Ovary (tissue), 9 donors: ENCODE data around the gene LDAH. TPM values are rescaled to one million over a fixed set of nuclear protein-coding genes. Genes with fewer than 3 reads are reported as not detected.

Experiments used
- DNase-seq, 5 donors: peaks; one replicate each; pipeline ENCODE4 v3.0.0-alpha.2; 2019 to 2020
- H3K27ac ChIP-seq, 2 donors: fragments of 200-600 bp; one replicate each; pipeline versions ENCODE4 v1.5.1 to v1.8.0; 2019 to 2022
- H3K27me3 ChIP-seq: fragments of 200-600 bp; one replicate; pipeline ENCODE4 v1.8.0; 2022
- H3K36me3 ChIP-seq: fragments of 200-600 bp; sonication (generic); one replicate; pipeline ENCODE4 v1.5.1; 2019
- H3K4me1 ChIP-seq: one replicate; pipeline ENCODE4 v1.8.1; 2013; ENCODE audit warnings: mild to moderate bottlenecking, moderate library complexity; ENCODE audit not compliant: insufficient read depth
- H3K4me3 ChIP-seq: fragments of 200-600 bp; sonication (generic); one replicate; pipeline ENCODE4 v1.5.1; 2017
- H3K9me3 ChIP-seq, 2 donors: fragments of 200-600 bp in 1 of 2; sonication (generic) in 1 of 2; one replicate each; pipeline versions ENCODE4 v1.5.1 to v1.8.1; 2013 to 2019; ENCODE audit warnings: mild to moderate bottlenecking in 1 of 2, moderate library complexity in 1 of 2
- EP300 ChIP-seq: sonication (generic); formaldehyde crosslinking; IDR thresholded peaks from one replicate; pipeline ENCODE4 v1.6.1; 2017; ENCODE audit warnings: antibody characterized with exemption
- POLR2A ChIP-seq: fragments of 450-650 bp; IDR thresholded peaks from one replicate; pipeline ENCODE4 v1.6.1; 2017; ENCODE audit warnings: antibody characterized with exemption, mild to moderate bottlenecking, moderate library complexity
- WGBS, 3 donors: extraction: QIAGEN DNeasy Blood & Tissue Kit in 1 of 3; methylation state at CpG; one replicate each; pipeline versions ENCODE4 v1.1.5 to v1.1.7; 2013 to 2017; 5-methylcytosine and 5-hydroxymethylcytosine counted together
- intact Hi-C, 4 donors: fragments of 100-400 bp; cut with DNase I; formaldehyde crosslinking; loops; one replicate each; pipeline versions ENCODE4 v1.11.0 to v1.15.1; 2022 to 2023
- polyA plus RNA-seq, 2 donors: library from polyadenylated mRNA; stranded (reverse); fragments of 200-250 nt in 1 of 2; fragments of 350-450 nt in 1 of 2; fragmentation: Illumina TruSeq in 1 of 2; extraction: RNeasy Lipid Tissue Mini Kit (QIAGEN cat#74804) in 1 of 2; gene quantifications; one replicate each; pipeline ENCODE4 v1.2.3, GENCODE V29; 2013 to 2014
- total RNA-seq, 7 donors: library from RNA; depleted of rRNA in 2 of 7; stranded (reverse); fragments of >200 nt in 2 of 7; fragmentation: NEBNext Ultra II Directional in 3 of 7; extraction: Animal tissue kit (Norgen Biotek cat#: 25700) in 3 of 7; gene quantifications; one replicate each; pipeline versions ENCODE4 v1.1.0 to v1.2.4, GENCODE V29; 2016 to 2023
- TF ChIP-seq, protein P1 (sequence below), 3 donors: fragments of 450-650 bp in 2 of 3; fragments of 200-600 bp in 1 of 3; IDR thresholded peaks; one replicate each; pipeline versions ENCODE4 v1.5.1 to v1.8.0; 2016 to 2022; ENCODE audit warnings: antibody characterized with exemption in 3 of 3, mild to moderate bottlenecking in 1 of 3
- donor health status: DM: no; HTN: no; CAD: no; lungs with moderate emphysema.
- donor health status: DM: no; HTN: no; CAD: no.
- donor health status: Bipolar disorder and iron deficiency.
- donor health status: DM: yes; HTN: yes; CAD: no.
- donor health status: DM: no; HTN: no; CAD: no.
- donor health status: DM: yes; HTN: yes; CAD: no.

LDAH gene
- total and polyA plus RNA-seq, 9 donors, result 4.0 to 21.0 (median 11.0) TPM

DNA sequence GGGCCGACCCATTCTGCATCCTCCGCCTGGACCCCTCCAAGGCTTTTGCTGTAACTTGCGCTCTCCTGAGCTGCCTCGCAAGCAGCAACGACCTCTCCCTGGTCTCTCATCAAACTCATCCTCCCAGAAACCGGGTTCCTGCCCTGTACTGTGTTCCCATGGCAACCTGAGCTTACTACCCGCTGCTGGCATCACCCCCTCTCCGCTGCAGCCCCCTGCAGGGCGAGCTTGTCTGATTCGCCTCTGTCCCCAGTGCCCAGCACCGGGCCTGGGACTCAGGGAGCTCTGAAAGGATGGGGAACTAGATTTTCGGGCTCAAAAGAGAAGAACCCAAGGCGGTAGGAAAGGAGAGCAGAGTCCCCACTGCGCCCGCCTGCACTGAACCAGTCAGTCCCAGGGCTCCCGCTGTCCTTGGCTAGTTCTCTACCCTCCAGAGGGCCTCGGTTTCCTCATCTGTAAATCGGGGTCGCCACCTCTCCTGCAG is 172.5 kb downstream of the LDAH start:
- no peaks in the 10 kb centered on the region for H3K27me3 ChIP-seq
- no peak for TF ChIP-seq EP300
- no peak for TF ChIP-seq POLR2A
- TF ChIP-seq, protein P1, sequence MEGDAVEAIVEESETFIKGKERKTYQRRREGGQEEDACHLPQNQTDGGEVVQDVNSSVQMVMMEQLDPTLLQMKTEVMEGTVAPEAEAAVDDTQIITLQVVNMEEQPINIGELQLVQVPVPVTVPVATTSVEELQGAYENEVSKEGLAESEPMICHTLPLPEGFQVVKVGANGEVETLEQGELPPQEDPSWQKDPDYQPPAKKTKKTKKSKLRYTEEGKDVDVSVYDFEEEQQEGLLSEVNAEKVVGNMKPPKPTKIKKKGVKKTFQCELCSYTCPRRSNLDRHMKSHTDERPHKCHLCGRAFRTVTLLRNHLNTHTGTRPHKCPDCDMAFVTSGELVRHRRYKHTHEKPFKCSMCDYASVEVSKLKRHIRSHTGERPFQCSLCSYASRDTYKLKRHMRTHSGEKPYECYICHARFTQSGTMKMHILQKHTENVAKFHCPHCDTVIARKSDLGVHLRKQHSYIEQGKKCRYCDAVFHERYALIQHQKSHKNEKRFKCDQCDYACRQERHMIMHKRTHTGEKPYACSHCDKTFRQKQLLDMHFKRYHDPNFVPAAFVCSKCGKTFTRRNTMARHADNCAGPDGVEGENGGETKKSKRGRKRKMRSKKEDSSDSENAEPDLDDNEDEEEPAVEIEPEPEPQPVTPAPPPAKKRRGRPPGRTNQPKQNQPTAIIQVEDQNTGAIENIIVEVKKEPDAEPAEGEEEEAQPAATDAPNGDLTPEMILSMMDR (IDR thresholded peaks at IDR 0.05), result no peak
- H3K27ac ChIP-seq, result peak overlapping the region; percentile 52 to 65
- 6% methylated on average over 19 of the region's 19 CpGs for WGBS, 3 donors
- H3K4me3 ChIP-seq, result peak overlapping the region; percentile 100
- H3K9me3 ChIP-seq, result no peaks in the 10 kb centered on the region
- peaks cover 10% of the 10 kb centered on the region for H3K4me1 ChIP-seq
- intact Hi-C loops, result no loop called here
- H3K36me3 ChIP-seq, result no peaks in the 10 kb centered on the region
- peak in 1 of 5 donors; percentile 44 for DNase-seq

DNA sequence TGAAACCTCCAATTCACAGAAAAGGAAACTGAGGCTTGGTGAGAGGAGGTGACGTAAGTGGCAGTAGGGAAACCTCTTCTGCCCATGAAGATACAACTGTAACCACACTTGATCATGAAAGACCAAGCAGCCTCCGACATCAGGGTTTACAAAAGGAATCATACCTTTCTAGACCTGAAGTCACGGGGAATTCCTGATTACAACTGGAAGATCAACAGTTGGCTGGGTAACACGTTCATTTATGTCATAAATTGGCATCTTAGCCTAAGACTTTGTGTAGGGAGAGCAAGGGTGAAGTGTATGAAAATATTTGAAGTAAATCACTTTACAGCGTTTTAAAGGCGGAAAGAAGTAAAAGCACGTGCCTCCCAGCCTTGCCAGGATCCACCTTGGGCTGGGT is 172.9 kb downstream of the LDAH start:
- Histone ChIP-seq H3K4me1 (peaks cover 10% of the 10 kb centered on the region), H3K36me3 (no peaks in the 10 kb centered on the region), H3K27me3 (no peaks in the 10 kb centered on the region), H3K27ac (peak overlapping the region in 1 of 2 donors; percentile 65), H3K9me3 (no peaks in the 10 kb centered on the region), H3K4me3 (peak overlapping the region; percentile 100)
- 44 to 53% (median 45%) methylated on average over 7 of the region's 7 CpGs for WGBS, 3 donors
- TF ChIP-seq EP300, result no peak
- TF ChIP-seq, protein P1 (IDR thresholded peaks at IDR 0.05), result no peak
- TF ChIP-seq POLR2A, result no peak
- intact Hi-C loops, result no loop called here
- DNase-seq, result no peak

DNA sequence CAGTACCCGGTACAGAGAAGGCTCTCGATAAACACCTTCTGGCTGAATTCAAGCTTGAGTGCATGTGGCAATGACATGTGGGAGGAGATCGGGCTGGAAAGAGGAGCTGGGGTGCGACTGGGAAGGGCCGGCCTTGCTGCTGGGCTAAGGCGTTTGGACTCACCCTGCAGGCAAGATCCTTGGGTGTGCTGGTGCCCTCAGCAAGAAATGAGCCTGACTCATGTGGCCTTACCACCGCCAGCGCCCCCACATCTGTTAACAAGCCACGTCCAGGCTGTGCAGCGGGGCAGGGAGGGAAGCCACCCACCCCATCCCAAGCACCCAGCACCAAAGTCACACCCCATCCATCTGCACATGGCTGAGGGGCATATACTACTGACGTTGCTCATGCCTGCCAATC is 173.3 kb downstream of the LDAH start:
- intact Hi-C loops, result no loop called here
- peak in 1 of 5 donors; percentile 43 for DNase-seq
- TF ChIP-seq, protein P1 (IDR thresholded peaks at IDR 0.05), result no peak
- TF ChIP-seq POLR2A, result no peak
- no peak for TF ChIP-seq EP300
- Histone ChIP-seq H3K9me3 (no peaks in the 10 kb centered on the region), H3K27me3 (no peaks in the 10 kb centered on the region), H3K27ac (no peak overlapping the region), H3K4me3 (no peak overlapping the region), H3K36me3 (no peaks in the 10 kb centered on the region), H3K4me1 (peaks cover 10% of the 10 kb centered on the region)
- WGBS, 3 donors, result 76 to 87% (median 77%) methylated on average over 11 of the region's 11 CpGs

DNA sequence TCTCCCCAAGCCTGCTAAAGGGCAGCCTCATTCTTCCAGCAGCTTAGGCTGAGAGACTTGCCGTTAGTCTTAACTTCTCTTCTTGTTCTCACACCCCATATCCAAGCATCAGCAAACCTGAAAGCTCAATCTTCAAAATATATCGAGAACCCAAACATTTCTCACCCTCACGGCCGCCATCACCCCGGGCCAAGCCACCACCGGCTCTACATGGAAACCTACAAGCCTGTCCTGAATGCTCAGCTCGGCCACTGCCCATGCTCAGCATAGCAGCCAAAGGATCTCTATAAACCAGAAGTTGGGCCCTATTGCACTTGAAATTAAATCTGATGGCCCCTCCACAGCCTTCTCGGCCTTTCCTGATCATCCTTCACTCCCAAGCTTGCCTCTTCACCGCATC is 174.1 kb downstream of the LDAH start:
- H3K4me3 ChIP-seq, result no peak overlapping the region
- 91 to 97% (median 95%) methylated on average over 9 of the region's 9 CpGs for WGBS, 3 donors
- H3K27me3 ChIP-seq, result no peaks in the 10 kb centered on the region
- intact Hi-C loops, result no loop called here
- no peaks in the 10 kb centered on the region for H3K36me3 ChIP-seq
- TF ChIP-seq POLR2A (no peak), EP300 (no peak)
- TF ChIP-seq, protein P1 (IDR thresholded peaks at IDR 0.05), result no peak
- no peak overlapping the region for H3K27ac ChIP-seq
- H3K4me1 ChIP-seq, result peaks cover 10% of the 10 kb centered on the region
- peak in 1 of 5 donors; percentile 13 for DNase-seq
- H3K9me3 ChIP-seq, result no peaks in the 10 kb centered on the region
